SK-N-SH treated with all-trans-retinoic acid at 6 μM for 48 hours (cell line): ENCODE data around the gene MAP2.
"Not testable (repeated sequence)": the region's sequence is repeated elsewhere in the genome, so short reads cannot be mapped to it uniquely, and the experiment has no call there.

Experiments used
- ARNTL ChIP-seq: fragments of 450-650 bp; formaldehyde crosslinking; IDR thresholded peaks from 2 replicates; pipeline ENCODE4 v1.5.0; 2020; ENCODE audit warnings: low read depth, mild to moderate bottlenecking, moderate library complexity, borderline replicate concordance
- CSDC2 ChIP-seq: fragments of 250-450 bp; sonication (Bioruptor Pico); IDR thresholded peaks from 2 replicates; pipeline ENCODE4 v1.5.0; 2020; ENCODE audit warnings: mild to moderate bottlenecking, moderate library complexity
- ZFP3 ChIP-seq: fragments of 250-450 bp; sonication (Bioruptor Pico); IDR thresholded peaks from 2 replicates; pipeline ENCODE4 v1.5.0; 2020; ENCODE audit warnings: mild to moderate bottlenecking, moderate library complexity

- TF ChIP-seq ARNTL (CRISPR knock-in tag); ZFP3; CSDC2 (CRISPR knock-in tag): not testable (repeated sequence)
These were observed 71.3 kb downstream of the MAP2 start for GRCh38 chr2:209495068-209495620.
